NOMO-1 treated with dmso at 0.1 percent for 144 hours (cell line): ENCODE results near the gene LRRC47.

Experiments used
- DNase-seq: peaks from one replicate; lab custom pipeline; 2025; ENCODE audit not compliant: unreplicated experiment; lab: John Stamatoyannopoulos, UW

The LRRC47 gene

GRCh38 chr1:3796215-3797061, at the start of gene LRRC47:
Gene LRRC47 (minus strand): TSS chr1:3796498. CDS start chr1:3796476, 22 bp downstream.
- DNase-seq: peak; percentile 85

DNA sequence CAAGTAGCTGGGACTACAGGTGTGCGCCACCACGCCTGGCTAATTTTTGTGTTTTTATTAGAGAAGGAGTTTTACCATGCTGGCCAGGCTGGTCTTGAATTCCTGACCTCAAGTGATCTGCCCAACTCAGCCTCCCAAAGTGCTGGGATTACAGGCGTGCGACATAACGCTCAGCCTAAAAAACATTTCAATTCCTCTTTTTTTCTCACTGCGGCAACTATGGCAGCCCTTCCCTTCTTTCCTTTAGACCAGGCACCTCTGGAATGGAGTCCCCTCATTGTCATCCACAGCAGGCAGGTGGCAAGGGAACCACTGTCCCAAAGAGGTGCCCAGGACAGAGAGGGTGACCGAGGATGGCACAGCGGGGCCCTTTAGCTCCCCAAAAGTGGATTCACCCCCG, 46.6 kb upstream of the LRRC47 start:
- peak; percentile 9 for DNase-seq

DNA sequence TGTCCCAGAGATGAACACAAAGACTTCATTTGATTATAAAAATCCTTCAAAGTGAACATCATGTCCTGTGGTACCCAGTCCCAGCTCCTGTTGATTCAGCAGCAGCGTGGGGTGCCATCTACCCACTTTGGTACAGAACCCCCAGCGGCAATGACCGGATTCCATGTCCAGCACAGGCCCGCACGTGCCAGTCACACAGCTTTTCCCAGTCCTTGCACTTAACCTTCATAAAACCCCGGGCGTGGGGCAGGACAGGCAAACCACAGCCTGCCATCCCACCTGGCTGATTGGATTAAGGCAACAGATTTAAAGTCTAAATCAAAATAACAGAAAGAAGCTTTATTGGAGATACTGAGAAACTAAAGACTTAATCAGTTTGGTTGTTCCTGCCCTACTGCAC, 45.2 kb upstream of the LRRC47 start:
- DNase-seq: no peak

- no peak for DNase-seq
Measured at GRCh38 chr1:3838788-3839187, 42.5 kb upstream of the LRRC47 start.

DNA sequence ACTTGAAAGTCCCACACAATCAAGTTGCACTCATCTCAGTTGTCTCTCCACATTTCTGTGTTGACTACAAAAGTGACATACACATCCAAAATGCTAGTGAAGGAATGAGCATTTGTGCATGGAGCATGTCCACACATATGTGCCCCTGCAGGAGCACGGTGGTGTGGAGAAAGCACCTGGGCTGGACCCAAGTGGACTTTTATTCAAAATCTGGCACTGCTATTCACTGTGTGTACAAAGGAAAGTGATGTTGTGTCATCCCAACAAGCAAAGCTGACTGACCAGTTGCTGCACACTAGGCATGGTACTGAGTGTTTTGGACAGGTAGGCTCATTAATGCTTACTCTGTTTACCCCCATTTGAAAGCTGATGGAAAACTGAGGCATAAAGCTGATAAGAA, 41.4 kb upstream of the LRRC47 start:
- no peak for DNase-seq

DNA sequence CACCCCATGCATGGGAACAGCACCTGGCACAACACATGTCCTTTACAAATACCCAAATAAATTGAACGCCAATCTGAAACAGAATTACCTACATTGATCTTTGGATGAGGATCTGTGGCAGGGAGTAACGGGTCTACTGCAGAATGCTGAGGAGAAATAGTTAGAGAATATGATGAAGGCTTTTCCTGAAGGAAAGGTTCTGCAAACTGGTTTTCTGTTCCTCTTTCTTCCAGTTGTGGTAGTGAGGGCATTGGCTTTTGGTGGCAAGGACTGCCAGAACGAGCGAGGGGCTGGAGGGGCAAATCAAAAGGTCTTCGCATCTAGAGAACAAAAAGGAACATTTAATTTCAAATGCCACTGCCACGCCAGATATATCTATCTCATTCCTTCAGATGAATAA, 40.9 kb upstream of the LRRC47 start:
- DNase-seq: no peak

DNA sequence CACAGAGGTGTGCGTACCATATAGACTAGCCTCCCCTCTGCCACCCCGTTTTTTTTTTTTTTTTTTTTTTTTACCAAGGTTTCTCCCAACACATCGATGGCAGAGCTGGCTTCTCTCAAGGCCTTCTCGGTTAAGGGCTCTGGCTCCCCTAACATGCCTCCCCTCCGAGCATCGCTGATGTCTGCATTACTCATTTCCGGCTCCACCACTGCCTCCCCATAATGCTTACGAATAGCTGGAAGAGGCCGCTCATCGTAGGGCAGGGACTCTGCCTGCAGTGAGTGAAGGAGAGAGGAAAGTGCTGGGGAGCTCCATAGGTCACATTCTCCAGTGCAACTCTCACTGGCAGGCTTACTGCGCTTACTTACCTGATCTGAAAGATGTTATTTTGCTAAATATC, 40.1 kb upstream of the LRRC47 start:
- no peak for DNase-seq

DNA sequence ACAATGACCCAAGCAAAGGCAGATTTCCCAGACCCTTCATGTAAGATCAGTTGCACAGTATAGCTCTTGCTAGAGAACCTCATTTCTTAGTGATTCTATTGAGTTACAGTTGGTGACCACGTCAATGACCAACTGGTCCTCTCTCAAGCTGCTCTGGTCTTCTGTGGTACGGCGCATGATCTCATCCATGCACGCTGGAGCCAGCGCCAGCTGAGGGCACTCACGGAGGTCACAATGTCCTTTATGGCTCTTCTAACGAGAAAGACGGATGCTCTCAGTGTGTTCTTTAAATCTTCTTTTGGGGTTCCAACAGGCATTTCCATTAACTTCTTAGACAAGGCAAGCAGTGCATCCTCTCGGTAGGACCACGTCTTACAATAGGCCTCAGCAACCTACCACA, 38.4 kb upstream of the LRRC47 start:
- DNase-seq: no peak

DNA sequence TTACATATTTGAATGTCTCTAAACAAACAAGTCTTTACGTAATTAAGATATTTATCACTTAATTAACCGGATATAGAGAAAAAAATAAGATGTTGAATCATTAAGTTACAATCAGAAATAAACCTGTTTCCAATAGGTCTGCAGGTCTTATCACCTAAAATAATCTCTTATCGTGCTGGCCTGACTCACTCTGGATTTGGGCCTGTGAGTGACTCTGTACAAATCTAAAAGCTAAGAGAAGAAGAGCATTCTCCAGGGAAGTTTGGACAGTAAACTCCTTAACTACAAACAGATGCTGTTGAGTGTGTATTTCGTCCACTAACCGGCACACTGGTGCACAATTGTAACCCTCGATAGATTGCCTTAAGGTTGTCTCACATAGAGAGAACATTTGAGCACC, 35.4 kb upstream of the LRRC47 start:
- DNase-seq: no peak

GRCh38 chr1:3828391-3828790, 32.1 kb upstream of the LRRC47 start:
- DNase-seq: no peak

DNA sequence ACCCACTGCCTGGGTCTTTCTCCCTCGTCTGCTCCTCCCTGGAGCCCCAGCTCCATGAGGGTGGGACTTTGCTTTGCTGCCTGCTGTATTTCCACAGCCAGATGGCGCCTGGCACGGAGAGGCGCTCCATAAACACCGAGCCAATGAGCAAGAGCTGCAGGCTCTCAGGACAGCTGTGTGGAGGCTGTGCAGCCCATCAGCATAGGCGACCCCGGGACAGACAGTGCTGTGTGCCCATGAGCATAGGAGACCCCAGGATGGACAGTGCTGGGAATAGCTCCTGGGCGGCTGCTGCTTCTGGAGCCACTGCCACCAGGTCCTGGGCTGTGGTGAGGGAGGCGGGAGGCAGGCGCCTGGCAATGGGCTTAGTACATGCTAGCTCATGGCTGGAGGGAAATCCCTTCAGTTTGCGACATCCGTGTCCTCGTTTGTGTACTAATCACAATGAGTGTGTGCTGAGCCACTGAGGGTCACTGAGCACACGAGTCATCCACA, 31.6 kb upstream of the LRRC47 start:
- no peak for DNase-seq

GRCh38 chr1:3825356-3825755, 29.1 kb upstream of the LRRC47 start:
- no peak for DNase-seq

GRCh38 chr1:3824650-3825049, 28.4 kb upstream of the LRRC47 start:
- no peak for DNase-seq

DNA sequence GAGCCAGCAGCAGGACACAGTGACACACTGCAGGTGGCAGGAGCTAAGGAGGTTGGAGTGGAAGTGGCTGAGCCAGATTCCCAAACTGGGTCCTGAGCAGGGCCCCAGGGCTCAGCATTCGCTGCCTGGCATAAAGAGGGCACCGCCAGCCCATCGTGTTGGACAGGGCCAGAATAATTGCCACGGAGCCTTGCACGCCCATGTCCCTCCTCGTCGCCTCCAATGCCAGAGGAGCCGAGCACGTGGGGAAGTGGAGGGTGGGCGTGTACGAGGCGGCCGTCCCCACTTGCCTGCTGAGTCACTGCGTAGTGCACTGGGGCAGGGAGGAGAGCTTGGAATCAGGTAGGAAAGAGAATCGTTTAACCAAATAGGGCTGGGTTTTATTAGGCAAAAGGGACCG, 26.1 kb upstream of the LRRC47 start:
- no peak for DNase-seq

GRCh38 chr1:3821908-3822307, 25.6 kb upstream of the LRRC47 start:
- no peak for DNase-seq

GRCh38 chr1:3821447-3821846, 25.1 kb upstream of the LRRC47 start:
- no peak for DNase-seq

GRCh38 chr1:3821004-3821403, 24.7 kb upstream of the LRRC47 start:
- DNase-seq: no peak

GRCh38 chr1:3820316-3820715, 24.0 kb upstream of the LRRC47 start:
- no peak for DNase-seq

- no peak for DNase-seq
Measured at GRCh38 chr1:3819771-3820200, 23.5 kb upstream of the LRRC47 start.

DNA sequence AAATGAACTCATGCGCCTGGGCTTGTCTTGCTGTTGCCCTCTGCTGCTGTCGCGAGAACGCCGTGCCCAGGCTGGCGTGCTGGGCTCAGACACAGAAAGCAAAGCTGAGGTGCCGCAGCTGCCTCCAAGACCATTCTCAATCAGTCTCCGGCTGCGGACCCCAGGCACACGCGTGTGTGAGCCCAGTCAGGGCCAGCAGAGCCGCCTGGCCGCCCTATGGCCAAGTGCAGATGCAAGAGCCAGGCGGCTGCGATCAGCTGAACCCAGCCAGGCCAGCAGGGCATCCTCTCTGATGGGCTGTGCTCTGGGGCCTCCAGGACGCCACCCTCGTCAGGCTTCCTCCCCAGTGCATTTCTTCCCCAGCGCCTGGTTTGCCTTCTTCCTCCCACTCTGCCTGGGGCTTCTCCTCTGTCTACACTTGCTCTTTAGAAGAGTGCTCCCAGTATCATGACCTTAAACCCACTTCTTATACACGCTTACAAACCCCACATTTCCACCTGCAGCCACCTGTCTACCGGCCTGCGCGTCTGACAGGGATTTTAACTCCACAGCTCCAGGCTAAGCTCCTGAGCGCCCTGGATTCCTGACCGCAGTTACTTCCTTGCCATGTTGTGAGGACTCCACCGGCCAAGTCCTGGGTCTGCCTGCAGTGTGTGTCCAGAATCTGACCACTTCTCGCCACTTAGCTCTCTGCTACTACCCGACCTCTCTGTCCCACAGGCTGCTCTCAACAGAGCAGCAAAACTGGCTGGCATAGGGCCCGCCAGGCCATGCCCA, 21.7 kb upstream of the LRRC47 start:
- no peak for DNase-seq

DNA sequence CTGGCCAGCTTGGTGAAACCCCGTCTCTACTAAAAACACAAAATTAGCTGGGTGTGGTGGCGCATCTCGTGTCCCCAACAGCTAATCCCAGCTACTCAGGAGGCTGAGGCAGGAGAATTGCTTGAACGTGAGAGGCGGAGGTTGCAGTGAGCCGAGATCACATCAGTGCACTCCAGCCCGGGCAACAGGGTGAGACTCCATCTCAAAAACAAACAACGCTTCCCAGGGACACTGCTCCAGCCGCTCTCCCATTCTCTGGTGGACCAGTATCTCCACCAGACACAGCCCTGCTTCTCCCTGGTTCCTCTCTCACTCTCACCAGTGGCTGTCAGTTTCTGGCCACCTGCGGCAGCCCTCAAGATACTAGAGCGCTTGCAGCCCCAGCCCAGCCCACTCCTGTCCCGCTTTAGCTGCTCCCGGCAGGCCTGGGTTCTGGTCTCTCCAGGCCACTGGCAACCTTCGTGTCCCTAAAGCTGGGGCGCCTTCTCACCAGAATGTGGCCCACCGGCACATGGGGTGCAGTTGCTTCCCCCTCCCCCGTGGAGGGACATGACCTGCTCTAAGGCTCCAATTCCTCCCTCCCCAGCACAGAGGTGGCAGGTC, 20.9 kb upstream of the LRRC47 start:
- no peak for DNase-seq
